HepG2 (cell line): Measurements from ENCODE around the gene ZNF714. TPM values are rescaled to one million over a fixed set of nuclear protein-coding genes. Genes with fewer than 3 reads are reported as not detected.
A peak's percentile ranks its signal among the peaks of the same experiment; 100 is the strongest.

Experiments
- FOXO1 ChIP-seq: sonication (generic); formaldehyde crosslinking; IDR thresholded peaks from 2 replicates; pipeline ENCODE4 v1.4.0; 2020; ENCODE audit warnings: missing genetic modification reagents
- HMG20A ChIP-seq: IDR thresholded peaks from 2 replicates; pipeline ENCODE4 v1.6.1; 2016; ENCODE audit warnings: borderline replicate concordance
- JUNB ChIP-seq: sonication (generic); formaldehyde crosslinking; IDR thresholded peaks from 2 replicates; pipeline ENCODE4 v1.8.0; 2022; ENCODE audit warnings: missing genetic modification reagents, mild to moderate bottlenecking, borderline replicate concordance
- KDM1A ChIP-seq: IDR thresholded peaks from 2 replicates; pipeline ENCODE4 v1.6.1; 2016; ENCODE audit warnings: missing compliant biosample characterization
- KLF6 ChIP-seq: IDR thresholded peaks from 2 replicates; pipeline ENCODE4 v1.8.0; 2016; ENCODE audit warnings: missing biosample characterization, missing genetic modification reagents
- POLR2G ChIP-seq: fragments of 200-400 bp; formaldehyde crosslinking; IDR thresholded peaks from 2 replicates; pipeline ENCODE4 v1.6.1; 2018; ENCODE audit warnings: mild to moderate bottlenecking, low read depth, low read length, moderate library complexity
- RBM39 ChIP-seq: fragments of 200-400 bp; formaldehyde crosslinking; IDR thresholded peaks from one replicate; pipeline ENCODE4 v1.6.1; 2018; ENCODE audit warnings: antibody characterized with exemption, mild to moderate bottlenecking, low read depth, low read length; ENCODE audit not compliant: poor library complexity, severe bottlenecking
- RFXAP ChIP-seq: sonication (generic); formaldehyde crosslinking; IDR thresholded peaks from 2 replicates; pipeline ENCODE4 v1.4.0; 2020; ENCODE audit warnings: missing genetic modification reagents, borderline replicate concordance
- ZNF30 ChIP-seq: sonication (generic); formaldehyde crosslinking; IDR thresholded peaks from 2 replicates; pipeline ENCODE4 v1.5.0; 2020; ENCODE audit warnings: mild to moderate bottlenecking, missing genetic modification reagents
- ZNF317 ChIP-seq: sonication (generic); formaldehyde crosslinking; IDR thresholded peaks from 2 replicates; pipeline ENCODE4 v1.5.0; 2020; ENCODE audit warnings: mild to moderate bottlenecking, missing genetic modification reagents
- ZNF343 ChIP-seq: sonication (generic); formaldehyde crosslinking; IDR thresholded peaks from 2 replicates; pipeline ENCODE4 v1.4.0; 2020; ENCODE audit warnings: mild to moderate bottlenecking, missing genetic modification reagents
- polyA plus RNA-seq, 8 experiments: library from polyadenylated mRNA; depleted of rRNA in 3 of 8; stranded (reverse) in 7 of 8; unstranded in 1 of 8; fragments of >200 nt; fragmentation: Illumina TruSeq in 4 of 8; extraction: Trizol in 4 of 8; gene quantifications; 2 replicates each; pipeline versions ENCODE4 v1.2.1 to v1.2.3, GENCODE V29; 2011 to 2016; ENCODE audit warnings: low read depth in 4 of 8, missing spikeins in 1 of 8, mixed read lengths in 1 of 8; ENCODE audit not compliant: insufficient read depth in 1 of 8
- total RNA-seq, 5 experiments: library from RNA; depleted of rRNA; stranded (reverse); fragments of >200 nt; fragmentation: Illumina TruSeq; extraction: Trizol; gene quantifications; 2 replicates each; pipeline ENCODE4 v1.2.3, GENCODE V29; 2016; ENCODE audit warnings: low read depth in 1 of 5
- TF ChIP-seq, protein P1 (sequence below): sonication (generic); formaldehyde crosslinking; IDR thresholded peaks from 2 replicates; pipeline ENCODE4 v1.4.0; 2020; ENCODE audit warnings: mild to moderate bottlenecking, missing genetic modification reagents
- TF ChIP-seq, protein P2 (sequence below): sonication (generic); formaldehyde crosslinking; IDR thresholded peaks from 2 replicates; pipeline ENCODE4 v1.9.0; 2021; ENCODE audit warnings: mild to moderate bottlenecking, missing genetic modification reagents
- TF ChIP-seq, protein P3 (sequence below): sonication (generic); formaldehyde crosslinking; IDR thresholded peaks from 2 replicates; pipeline ENCODE4 v1.4.0; 2020; ENCODE audit warnings: low read depth, mild to moderate bottlenecking, missing genetic modification reagents

Gene ZNF714
- total and polyA plus RNA-seq, 2 of the 13 experiments (the other 11 are each of a cell fraction or from before 2014, with no cell fraction given), result 6.7 to 27.8 TPM

DNA sequence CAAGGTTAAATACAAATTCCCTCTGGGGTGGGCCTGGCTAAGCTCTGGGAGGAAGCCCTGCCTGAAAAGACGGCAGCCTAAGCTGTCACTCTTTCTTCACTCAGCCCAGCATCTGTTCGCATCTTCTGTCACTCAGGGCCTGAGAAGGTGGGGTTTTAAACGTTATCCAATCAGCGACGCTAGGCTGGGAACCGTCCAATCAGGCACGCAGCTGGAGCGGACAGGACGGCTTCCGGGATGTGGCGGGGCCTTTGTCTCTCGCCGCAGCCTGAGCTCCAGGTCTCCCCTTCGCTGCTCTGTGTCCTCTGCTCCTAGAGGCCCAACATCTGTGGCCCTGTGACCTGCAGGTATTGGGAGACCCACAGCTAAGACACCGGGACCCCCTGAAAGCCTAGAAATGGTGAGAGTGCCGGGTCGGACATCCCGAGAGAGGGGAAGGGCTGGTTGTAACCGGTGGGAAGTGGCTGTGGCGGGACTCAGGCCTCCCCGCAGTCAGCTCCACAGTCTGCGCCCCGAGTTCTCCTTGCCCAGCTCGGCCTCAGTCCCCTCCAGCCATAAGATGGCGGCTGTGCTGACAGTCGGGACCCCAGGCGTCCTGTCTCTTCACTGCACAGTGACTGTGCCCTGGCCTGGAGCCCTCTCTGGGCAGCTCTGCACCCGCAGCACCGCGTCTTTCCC lies 59.9 kb downstream of the ZNF714 start, which contains the start of gene ZNF431 (continued):
- TF ChIP-seq, protein P1, sequence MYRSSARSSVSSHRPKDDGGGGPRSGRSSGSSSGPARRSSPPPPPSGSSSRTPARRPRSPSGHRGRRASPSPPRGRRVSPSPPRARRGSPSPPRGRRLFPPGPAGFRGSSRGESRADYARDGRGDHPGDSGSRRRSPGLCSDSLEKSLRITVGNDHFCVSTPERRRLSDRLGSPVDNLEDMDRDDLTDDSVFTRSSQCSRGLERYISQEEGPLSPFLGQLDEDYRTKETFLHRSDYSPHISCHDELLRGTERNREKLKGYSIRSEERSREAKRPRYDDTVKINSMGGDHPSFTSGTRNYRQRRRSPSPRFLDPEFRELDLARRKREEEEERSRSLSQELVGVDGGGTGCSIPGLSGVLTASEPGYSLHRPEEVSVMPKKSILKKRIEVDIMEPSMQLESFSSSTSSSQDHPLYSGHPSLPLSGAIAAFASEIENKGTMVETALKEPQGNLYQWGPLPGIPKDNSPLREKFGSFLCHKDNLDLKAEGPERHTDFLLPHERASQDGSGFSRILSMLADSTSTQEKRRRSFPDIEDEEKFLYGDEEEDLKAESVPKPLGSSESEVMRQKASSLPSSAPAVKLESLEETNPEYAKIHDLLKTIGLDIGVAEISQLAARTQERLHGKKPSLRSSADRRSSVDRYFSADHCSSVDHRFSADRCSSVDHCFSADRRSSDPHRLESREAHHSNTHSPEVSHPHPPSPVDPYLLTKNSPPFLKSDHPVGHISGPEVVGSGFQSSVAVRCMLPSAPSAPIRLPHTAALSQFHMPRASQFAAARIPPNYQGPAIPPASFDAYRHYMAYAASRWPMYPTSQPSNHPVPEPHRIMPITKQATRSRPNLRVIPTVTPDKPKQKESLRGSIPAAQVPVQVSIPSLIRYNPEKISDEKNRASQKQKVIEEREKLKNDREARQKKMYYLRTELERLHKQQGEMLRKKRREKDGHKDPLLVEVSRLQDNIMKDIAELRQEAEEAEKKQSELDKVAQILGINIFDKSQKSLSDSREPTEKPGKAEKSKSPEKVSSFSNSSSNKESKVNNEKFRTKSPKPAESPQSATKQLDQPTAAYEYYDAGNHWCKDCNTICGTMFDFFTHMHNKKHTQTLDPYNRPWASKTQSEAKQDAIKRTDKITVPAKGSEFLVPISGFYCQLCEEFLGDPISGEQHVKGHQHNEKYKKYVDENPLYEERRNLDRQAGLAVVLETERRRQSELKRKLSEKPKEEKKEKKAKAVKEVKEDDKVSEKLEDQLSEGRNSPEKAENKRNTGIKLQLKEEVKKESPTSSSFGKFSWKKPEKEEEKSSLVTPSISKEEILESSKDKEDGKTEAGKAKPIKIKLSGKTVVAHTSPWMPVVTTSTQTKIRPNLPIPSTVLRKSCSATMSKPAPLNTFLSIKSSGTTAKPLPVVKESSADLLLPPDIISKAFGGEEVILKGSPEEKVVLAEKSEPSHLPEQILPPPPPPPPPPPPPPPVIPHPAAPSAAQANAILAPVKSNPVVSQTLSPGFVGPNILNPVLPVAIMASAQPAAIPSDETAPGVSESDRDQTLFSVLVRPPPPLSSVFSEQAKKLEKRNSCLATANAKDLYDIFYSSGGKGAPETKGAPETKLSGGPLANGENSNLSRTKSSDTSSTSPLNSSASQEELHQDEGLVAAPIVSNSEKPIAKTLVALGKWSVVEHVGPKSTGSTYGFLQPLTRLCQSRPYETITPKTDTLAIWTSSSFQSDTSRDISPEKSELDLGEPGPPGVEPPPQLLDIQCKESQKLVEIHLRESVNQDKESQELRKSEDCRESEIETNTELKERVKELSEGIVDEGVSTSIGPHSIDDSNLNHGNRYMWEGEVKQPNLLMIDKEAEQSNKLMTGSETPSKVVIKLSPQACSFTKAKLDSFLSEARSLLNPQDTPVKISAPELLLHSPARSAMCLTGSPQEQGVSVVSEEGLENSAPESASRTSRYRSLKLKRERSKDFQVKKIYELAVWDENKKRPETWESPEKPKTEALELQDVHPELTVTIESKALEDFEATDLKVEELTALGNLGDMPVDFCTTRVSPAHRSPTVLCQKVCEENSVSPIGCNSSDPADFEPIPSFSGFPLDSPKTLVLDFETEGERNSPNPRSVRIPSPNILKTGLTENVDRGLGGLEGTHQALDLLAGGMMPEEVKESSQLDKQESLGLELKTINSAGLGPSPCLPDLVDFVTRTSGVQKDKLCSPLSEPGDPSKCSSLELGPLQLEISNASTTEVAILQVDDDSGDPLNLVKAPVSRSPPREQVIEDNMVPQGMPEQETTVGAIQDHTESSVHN (CRISPR knock-in tag), result no peak
- TF ChIP-seq KDM1A (CRISPR knock-in tag) (no peak), POLR2G (peak; percentile 86), RFXAP (CRISPR knock-in tag) (no peak), KLF6 (no peak), JUNB (CRISPR knock-in tag) (no peak), ZNF30 (no peak), RBM39 (peak; percentile 49), ZNF343 (CRISPR knock-in tag) (0 out of 2 replicates have a peak, but pooled peaks have one; percentile 36), FOXO1 (no peak), ZNF317 (CRISPR knock-in tag) (peak; percentile 18; the same call in 1 of the 2 replicates), HMG20A (CRISPR knock-in tag) (no peak)
- TF ChIP-seq, protein P2, sequence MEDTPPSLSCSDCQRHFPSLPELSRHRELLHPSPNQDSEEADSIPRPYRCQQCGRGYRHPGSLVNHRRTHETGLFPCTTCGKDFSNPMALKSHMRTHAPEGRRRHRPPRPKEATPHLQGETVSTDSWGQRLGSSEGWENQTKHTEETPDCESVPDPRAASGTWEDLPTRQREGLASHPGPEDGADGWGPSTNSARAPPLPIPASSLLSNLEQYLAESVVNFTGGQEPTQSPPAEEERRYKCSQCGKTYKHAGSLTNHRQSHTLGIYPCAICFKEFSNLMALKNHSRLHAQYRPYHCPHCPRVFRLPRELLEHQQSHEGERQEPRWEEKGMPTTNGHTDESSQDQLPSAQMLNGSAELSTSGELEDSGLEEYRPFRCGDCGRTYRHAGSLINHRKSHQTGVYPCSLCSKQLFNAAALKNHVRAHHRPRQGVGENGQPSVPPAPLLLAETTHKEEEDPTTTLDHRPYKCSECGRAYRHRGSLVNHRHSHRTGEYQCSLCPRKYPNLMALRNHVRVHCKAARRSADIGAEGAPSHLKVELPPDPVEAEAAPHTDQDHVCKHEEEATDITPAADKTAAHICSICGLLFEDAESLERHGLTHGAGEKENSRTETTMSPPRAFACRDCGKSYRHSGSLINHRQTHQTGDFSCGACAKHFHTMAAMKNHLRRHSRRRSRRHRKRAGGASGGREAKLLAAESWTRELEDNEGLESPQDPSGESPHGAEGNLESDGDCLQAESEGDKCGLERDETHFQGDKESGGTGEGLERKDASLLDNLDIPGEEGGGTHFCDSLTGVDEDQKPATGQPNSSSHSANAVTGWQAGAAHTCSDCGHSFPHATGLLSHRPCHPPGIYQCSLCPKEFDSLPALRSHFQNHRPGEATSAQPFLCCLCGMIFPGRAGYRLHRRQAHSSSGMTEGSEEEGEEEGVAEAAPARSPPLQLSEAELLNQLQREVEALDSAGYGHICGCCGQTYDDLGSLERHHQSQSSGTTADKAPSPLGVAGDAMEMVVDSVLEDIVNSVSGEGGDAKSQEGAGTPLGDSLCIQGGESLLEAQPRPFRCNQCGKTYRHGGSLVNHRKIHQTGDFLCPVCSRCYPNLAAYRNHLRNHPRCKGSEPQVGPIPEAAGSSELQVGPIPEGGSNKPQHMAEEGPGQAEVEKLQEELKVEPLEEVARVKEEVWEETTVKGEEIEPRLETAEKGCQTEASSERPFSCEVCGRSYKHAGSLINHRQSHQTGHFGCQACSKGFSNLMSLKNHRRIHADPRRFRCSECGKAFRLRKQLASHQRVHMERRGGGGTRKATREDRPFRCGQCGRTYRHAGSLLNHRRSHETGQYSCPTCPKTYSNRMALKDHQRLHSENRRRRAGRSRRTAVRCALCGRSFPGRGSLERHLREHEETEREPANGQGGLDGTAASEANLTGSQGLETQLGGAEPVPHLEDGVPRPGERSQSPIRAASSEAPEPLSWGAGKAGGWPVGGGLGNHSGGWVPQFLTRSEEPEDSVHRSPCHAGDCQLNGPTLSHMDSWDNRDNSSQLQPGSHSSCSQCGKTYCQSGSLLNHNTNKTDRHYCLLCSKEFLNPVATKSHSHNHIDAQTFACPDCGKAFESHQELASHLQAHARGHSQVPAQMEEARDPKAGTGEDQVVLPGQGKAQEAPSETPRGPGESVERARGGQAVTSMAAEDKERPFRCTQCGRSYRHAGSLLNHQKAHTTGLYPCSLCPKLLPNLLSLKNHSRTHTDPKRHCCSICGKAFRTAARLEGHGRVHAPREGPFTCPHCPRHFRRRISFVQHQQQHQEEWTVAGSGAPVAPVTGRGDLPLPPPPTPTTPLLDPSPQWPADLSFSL, result no peak
- TF ChIP-seq, protein P3, sequence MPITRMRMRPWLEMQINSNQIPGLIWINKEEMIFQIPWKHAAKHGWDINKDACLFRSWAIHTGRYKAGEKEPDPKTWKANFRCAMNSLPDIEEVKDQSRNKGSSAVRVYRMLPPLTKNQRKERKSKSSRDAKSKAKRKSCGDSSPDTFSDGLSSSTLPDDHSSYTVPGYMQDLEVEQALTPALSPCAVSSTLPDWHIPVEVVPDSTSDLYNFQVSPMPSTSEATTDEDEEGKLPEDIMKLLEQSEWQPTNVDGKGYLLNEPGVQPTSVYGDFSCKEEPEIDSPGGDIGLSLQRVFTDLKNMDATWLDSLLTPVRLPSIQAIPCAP, result no peak
